ENCODE data around the gene ZNF597.

DNA sequence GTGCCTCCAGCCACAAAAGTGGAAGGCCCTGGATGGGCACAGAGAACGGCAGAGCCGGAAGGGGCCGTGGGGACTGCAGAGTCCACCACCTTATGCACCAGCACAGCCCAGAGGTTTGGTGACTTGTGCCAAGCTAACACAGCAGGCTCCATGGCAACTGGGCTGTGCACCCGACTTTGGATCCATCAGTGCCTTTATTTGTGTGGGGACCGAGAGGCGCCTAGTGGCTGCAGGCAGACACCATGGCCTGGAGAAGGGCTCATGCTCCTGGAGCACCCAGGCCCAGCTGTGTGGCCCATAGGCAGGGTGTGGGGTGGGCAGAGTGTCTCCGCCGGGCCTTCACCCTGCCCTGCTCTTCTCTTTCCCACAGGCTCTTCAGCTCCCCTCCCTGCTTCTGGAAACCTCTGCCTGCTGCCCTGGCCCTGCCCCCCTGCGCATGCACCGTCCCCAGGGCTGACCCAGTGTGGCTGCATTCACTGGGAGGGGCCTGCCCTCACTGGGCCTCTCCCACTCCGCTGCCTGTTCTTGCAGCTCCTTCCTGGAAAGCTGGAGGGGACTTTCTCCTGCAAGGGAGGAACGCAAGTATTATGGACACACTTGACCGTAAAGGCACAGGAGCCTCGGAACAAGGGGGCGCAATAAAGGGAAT is 41.9 kb upstream of the ZNF597 start:
- TF ChIP-seq, protein P1, sequence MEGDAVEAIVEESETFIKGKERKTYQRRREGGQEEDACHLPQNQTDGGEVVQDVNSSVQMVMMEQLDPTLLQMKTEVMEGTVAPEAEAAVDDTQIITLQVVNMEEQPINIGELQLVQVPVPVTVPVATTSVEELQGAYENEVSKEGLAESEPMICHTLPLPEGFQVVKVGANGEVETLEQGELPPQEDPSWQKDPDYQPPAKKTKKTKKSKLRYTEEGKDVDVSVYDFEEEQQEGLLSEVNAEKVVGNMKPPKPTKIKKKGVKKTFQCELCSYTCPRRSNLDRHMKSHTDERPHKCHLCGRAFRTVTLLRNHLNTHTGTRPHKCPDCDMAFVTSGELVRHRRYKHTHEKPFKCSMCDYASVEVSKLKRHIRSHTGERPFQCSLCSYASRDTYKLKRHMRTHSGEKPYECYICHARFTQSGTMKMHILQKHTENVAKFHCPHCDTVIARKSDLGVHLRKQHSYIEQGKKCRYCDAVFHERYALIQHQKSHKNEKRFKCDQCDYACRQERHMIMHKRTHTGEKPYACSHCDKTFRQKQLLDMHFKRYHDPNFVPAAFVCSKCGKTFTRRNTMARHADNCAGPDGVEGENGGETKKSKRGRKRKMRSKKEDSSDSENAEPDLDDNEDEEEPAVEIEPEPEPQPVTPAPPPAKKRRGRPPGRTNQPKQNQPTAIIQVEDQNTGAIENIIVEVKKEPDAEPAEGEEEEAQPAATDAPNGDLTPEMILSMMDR (IDR thresholded peaks at IDR 0.05): no peak
- TF ChIP-seq ZFX (IDR thresholded peaks at IDR 0.05; ENCODE audit: borderline replicate concordance): no peak

Measured in 22Rv1 (cell line).